Measurements from ENCODE around the gene RABIF.

The RABIF gene

DNA sequence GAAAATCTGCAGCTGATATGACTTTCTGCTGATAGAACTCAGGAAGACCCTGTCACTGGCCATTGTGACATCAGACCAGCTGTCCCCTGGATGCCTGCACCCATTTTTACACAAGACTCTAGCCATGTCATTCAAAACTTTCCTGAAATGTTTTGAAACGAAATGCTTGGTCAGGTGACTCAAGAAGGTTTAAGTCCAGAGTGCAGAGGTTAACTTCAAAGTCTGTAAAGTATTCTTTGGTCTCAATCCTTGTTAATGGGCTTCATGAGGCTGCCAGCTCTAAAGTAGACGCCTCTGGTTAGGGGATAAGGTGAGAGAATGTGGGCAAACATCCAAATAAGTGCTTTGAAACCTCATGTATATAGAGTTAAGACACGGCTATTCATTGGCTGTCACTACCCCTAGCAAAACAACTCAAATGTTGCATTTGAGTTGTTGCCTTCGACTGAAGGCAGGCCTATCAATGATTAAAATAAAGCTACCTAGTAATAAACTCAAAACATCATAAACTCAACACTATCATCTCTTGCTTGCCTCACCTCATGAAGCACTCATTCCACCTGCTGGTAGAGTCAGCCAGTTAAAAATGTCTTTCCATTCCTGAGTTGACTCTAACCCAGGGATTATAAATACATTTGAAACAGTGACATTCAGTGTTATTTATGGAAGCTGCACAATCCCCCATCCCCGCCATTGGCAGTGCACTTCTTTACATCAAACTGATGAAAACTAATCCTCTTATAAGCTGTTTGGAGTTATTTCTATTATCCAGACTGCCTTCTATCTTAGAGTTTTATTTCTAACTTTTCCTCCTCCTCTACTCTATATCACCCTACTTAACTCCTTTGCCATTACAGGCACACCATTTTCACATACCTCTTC, 26.0 kb downstream of the RABIF start:
- Histone ChIP-seq H2AFZ (ENCODE audit: low read depth, low read length, severe bottlenecking) (no peak overlapping the region), H3K9me2 (replicated peaks; ENCODE audit: insufficient read depth, low read length) (no peaks in the 10 kb centered on the region), H3K36me3 (ENCODE audit: low read length) (no peaks in the 10 kb centered on the region), H3F3A (ENCODE audit: insufficient read depth) (no peaks in the 10 kb centered on the region), H4K20me1 (ENCODE audit: low read depth, low read length) (no peaks in the 10 kb centered on the region), H3K9me3 (ENCODE audit: insufficient read depth, low read length) (no peaks in the 10 kb centered on the region), H3K4me2 (ENCODE audit: low read depth, low read length, poor library complexity, severe bottlenecking) (no peak overlapping the region), H3K27me3 (ENCODE audit: low read length) (no peaks in the 10 kb centered on the region), H3K4me3 (ENCODE audit: insufficient read depth, low read length, poor library complexity, severe bottlenecking) (no peak overlapping the region), H3K79me2 (ENCODE audit: insufficient read depth, low read length) (no peaks in the 10 kb centered on the region), H3K9ac (ENCODE audit: low read length) (no peak overlapping the region), H3K27ac (ENCODE audit: low read depth, low read length) (no peak overlapping the region)
- TF ChIP-seq EZH2phosphoT487 (conservative IDR thresholded peaks at IDR 0.05; ENCODE audit: low read length) (no peak), CTCF (IDR thresholded peaks at IDR 0.05; ENCODE audit: insufficient read depth, low read length, poor library complexity, severe bottlenecking) (no peak)

DNA sequence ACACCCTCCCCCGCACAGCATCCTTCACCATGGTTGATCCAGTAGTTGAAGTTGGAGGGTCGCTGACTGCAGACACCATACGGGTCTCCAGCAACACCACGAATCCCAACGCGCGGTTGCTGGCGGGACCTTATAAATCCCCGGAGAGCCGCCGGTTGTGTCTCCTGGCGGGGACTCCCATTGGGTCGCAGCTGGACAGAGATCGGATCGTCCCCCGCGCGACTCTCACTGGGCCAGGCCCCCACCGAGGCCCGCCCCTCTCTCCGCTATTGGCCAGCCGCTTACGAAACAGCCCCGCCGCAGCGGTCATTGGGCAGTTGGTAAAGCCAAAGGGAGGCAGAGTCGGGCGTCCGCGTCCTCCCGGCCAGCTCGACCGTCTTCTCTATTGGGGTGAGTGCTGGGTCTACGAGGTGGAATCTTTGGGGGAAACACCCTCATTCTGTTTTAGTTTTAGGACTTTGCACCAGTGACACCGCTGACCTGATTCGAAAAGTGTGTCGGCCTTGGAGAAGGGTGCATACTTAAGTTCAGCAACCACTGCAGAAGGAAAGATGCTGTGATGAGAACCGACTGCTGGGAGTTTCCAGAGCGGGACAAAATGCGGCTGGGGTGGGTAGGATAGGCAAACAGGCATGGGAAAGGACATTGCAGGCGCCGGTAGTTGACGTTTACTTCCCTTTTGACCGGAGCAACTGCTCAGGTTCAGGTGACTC, 27.4 kb downstream of the RABIF start:
- Histone ChIP-seq H2AFZ (ENCODE audit: low read depth, low read length, severe bottlenecking) (no peak overlapping the region), H3K9me3 (ENCODE audit: insufficient read depth, low read length) (no peaks in the 10 kb centered on the region), H3K9me2 (replicated peaks; ENCODE audit: insufficient read depth, low read length) (no peaks in the 10 kb centered on the region), H3K27ac (ENCODE audit: low read depth, low read length) (no peak overlapping the region), H3K27me3 (ENCODE audit: low read length) (no peaks in the 10 kb centered on the region), H3K79me2 (ENCODE audit: insufficient read depth, low read length) (no peaks in the 10 kb centered on the region), H4K20me1 (ENCODE audit: low read depth, low read length) (no peaks in the 10 kb centered on the region), H3K9ac (ENCODE audit: low read length) (no peak overlapping the region), H3K4me2 (ENCODE audit: low read depth, low read length, poor library complexity, severe bottlenecking) (no peak overlapping the region), H3F3A (ENCODE audit: insufficient read depth) (no peaks in the 10 kb centered on the region), H3K36me3 (ENCODE audit: low read length) (no peaks in the 10 kb centered on the region), H3K4me3 (ENCODE audit: insufficient read depth, low read length, poor library complexity, severe bottlenecking) (no peak overlapping the region)
- TF ChIP-seq CTCF (IDR thresholded peaks at IDR 0.05; ENCODE audit: insufficient read depth, low read length, poor library complexity, severe bottlenecking) = no peak
- no peak for TF ChIP-seq EZH2phosphoT487 (conservative IDR thresholded peaks at IDR 0.05; ENCODE audit: low read length)

DNA sequence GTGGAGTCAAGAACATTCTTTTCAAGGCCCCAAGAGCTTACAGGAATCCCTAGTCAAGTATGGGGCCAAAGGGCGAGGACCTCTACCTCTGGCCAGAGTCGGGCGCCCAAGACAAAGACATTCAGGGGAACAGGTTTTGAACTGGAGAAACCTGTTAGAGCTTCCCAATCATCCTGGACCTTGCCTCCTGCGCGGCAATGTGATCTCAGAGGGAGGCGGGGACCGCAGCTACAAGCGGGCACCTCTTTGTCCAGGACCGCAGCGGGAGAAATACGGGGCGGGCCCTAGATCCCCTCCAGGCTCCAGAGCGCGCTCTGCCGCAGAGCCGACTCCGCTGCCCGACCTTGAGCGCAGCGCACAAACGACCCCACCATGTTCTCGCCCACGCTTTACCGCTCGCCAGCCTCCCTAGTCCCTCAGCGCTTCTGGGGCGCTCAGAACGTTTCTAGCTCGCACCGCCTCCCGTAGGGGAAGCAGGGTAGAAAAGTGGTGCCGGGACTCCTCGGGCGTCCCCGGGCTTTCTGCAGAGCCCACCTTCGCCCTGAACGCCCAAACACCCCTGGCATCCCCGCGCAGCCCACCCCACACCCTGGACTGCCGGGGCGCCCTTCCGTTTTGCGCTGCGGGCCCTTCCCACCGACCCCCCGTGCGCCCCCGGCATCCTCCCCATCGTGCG, 28.1 kb downstream of the RABIF start:
- Histone ChIP-seq H2AFZ (ENCODE audit: low read depth, low read length, severe bottlenecking) (no peak overlapping the region), H3K4me3 (ENCODE audit: insufficient read depth, low read length, poor library complexity, severe bottlenecking) (no peak overlapping the region), H3K79me2 (ENCODE audit: insufficient read depth, low read length) (no peaks in the 10 kb centered on the region), H3K9me3 (ENCODE audit: insufficient read depth, low read length) (no peaks in the 10 kb centered on the region), H3K9me2 (replicated peaks; ENCODE audit: insufficient read depth, low read length) (no peaks in the 10 kb centered on the region), H3K27me3 (ENCODE audit: low read length) (no peaks in the 10 kb centered on the region), H3K27ac (ENCODE audit: low read depth, low read length) (no peak overlapping the region), H3K36me3 (ENCODE audit: low read length) (no peaks in the 10 kb centered on the region), H3K4me2 (ENCODE audit: low read depth, low read length, poor library complexity, severe bottlenecking) (no peak overlapping the region), H3K9ac (ENCODE audit: low read length) (no peak overlapping the region), H3F3A (ENCODE audit: insufficient read depth) (no peaks in the 10 kb centered on the region), H4K20me1 (ENCODE audit: low read depth, low read length) (no peaks in the 10 kb centered on the region)
- TF ChIP-seq EZH2phosphoT487 (conservative IDR thresholded peaks at IDR 0.05; ENCODE audit: low read length) (no peak), CTCF (IDR thresholded peaks at IDR 0.05; ENCODE audit: insufficient read depth, low read length, poor library complexity, severe bottlenecking) (no peak)

Measured in SU-DHL-6 (cell line).